ENCODE data around the gene CGREF1.
"Not testable (repeated sequence)": the region's sequence is repeated elsewhere in the genome, so short reads cannot be mapped to it uniquely, and the experiment has no call there.

The CGREF1 gene

DNA sequence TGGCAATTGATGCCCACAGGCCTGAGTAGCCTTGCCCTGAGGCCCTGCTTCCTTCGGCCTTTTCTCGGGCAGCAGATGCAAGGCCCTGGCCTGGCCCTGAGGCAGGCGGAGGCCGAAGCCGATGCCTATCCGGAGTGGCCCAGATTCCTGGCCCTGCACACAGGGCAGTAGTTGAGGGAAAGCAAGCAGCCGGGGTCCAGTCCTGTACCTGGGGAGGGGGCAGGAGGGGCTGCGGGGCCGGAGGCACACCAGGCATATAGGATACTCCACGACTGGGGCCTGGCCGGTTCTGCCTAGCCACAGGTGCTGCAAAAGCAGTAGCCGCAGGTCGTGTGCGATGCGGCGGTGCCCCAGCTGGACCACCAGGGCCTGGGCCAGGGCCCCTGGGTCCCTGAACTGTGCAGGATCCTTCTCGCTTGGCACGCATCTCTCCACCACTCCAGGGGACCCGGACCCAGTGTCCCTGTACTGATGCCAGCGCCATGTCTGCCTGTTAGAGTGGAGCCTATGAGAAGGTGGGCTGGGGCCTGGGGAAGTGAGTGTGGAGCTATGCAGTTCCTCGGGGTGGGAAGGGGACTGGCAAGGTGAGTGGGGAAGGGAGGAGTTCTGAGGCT is 18.5 kb upstream of the CGREF1 start:
- DNase-seq, result no peak

DNA sequence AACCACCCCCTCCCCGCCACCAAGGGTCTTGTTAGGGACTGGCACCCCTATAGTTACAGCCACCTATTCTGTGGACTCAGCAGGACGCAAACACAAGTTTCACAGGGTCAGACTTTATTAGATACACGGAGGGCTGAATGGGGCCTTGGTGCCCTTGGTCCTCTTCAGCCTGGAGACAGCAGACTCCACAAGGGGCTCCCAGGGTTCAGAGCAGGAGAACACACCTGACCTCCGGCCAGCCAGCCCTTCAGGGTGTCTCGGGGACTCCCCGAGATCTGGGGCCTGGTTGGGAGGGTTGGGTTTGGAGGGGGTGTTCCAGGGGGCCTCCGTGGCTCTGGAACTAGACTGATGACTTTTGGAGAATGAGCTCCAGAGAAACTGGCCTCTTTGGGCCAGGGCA is 17.8 kb upstream of the CGREF1 start:
- DNase-seq, result no peak

DNA sequence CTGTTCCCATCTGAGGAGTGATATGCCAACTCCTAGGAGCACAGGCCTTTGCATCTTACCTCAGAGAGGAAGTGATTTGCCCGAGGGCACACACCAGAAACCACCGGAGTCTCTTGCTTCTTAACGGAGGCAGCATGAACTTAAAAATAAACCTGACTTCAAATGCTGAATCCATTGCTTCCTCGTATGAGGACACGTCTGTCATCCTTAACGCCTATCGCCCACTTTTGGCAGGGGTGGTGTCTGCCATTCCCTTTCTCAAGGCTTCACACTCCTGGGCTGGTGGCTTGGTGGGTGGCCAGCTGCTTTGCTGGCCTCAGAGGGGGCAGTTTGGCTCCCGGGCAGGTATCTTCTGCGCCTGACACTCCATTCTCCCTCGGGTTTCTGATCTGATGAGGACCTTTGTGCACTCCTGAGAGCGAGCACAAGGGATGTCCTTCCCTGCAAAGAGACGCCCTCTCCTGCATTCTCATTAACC is 16.6 kb upstream of the CGREF1 start:
- no peak for DNase-seq

DNA sequence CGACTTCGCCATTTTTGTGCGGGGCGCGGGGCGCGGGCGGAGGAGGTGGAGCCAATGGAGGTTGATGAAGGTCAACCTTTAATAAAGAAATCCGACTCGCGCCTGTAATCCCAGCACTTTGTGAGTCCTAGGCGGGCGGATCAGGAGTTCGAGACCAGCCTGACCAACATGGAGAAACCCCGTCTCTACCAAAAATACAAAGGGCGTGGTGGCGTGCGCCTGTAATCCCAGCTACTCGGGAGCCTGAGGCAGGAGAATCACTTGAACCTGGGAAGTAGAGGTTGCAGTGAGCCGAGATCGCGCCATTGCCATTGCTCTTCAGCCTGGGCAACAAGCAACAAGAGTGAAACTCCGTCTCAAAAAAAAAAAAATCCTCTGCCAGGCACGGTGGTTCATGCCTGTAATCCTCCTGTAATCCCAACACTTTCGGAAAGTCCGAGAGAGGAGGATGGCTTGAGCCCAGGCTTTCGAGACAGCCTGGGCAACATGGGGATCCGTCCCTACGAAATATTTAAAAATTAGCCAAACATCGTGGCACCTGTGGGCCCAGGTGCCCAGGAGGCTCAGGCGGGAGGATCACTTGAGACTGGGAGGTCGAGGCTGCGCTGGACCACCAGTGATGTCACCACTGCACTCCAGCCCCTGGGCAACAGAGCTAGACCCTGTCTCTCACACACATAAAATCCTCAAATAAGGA is 16.0 kb upstream of the CGREF1 start:
- DNase-seq, result no peak

DNA sequence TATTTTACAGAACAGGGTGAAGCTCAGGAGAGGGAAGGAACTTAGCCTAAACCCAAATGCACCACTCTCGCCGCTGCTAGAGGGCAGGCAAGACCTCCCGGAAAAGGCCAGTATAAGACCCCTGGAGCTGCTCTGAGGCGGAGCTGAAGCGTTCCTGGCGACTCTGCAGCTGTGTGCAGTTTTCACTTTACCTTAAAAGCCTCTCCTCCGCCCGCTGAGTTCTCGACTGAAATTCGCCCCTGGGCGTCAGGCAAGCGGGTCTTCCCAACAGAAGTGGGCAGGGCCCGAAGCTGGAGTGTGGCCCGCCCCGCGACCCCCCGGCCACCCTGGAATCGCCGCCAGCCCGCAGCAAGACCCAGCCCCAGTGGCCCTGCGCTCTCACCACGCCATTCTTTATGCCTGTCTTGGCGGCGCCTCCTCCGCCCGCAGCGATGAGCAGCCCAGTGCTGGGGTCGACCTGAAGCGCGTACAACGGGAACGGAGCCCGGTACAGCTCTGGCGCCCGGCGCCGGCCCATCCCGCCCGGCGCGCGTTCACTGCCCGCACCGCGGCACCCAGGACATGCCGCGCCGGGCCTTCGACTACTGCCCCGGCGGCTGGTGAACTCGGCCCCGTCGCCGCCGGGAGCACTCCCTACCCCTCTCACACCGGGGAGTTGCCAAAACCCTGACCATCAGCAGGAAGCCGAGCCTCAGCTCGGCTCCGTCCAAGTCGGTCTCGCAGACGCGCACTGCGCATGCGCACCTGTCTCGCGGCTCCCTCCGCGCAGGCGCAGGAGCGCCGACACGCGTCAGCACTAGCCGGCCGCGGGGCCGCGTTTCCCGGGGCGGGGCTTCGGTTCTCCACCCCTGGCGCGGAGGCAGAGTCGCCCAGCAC is 15.2 kb upstream of the CGREF1 start, which contains the start of gene PREB:
PREB (minus strand) TSS at position 732 of the 876 bp plus-strand sequence; CDS start at position 517, 215 bp downstream.
- peak; percentile 88 for DNase-seq

DNA sequence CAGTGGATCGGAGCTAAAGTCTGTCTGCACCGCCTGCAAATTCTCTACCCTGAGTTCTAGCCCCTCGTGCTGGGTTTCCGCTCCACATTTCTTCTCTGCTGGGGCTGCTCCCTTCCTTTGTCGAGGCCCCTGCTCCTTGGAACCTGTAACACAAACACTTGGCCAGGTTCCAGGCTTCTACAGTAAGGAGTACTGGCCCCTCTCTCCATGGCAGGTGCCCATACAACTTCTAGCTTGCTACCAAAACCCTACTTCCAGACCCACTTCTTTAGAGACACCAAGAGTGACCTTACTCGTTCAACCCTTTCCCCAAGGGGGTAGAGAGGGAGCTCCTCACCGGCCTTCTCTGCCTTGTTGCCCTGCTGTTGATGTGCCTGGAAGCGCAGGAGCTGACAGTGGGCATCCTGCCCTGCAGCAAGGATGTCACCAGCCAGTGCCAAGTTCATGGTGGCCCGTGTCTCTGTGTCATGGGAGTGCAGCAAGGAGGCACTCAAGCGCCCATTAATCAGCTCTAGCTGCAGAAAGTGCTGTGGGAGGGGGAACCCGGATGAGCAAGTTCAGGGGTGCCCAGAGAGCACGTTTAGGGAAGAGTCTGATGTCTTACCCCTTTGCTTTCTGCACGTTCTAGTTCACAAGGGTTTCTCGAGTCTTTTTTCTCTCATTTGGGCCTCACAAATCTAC is 14.4 kb upstream of the CGREF1 start:
- DNase-seq, result no peak

DNA sequence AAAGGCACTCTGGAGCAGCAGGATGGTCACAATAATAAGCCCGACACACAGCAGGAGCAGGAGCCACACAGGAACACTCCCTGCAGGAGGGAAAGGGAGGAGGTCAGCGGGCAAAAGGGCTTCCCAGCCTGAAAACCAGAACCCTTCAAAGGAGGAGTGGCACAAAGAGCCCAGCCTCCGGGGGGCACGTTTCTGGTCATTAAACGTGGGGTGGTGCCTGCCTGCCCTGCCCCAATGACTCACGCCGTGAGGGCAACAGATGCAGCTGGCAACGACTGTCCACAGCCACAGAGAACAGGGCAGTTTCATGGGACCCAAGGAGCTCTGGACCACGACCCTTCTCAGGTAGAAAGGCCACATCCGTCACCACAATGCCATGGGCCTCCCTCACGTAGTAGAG is 12.5 kb upstream of the CGREF1 start:
- no peak for DNase-seq

DNA sequence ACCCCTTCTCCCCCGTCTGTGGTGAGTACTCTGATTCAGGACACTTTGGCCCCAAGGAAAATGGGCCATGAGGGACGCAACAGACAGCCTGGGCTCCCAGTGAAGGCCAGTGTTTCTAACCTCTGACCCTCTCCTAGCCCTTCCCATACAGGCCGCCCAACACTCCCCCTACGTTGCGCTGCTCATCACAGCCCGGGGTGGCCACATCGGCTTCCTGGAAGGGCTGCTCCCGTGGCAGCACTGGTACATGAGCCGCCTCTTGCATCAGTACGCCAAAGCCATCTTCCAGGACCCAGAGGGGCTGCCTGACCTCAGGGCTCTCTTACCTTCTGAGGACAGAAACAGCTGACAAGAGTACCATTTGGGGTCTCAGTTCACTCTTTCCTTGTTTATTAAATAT is 11.5 kb upstream of the CGREF1 start:
- DNase-seq, result no peak

DNA sequence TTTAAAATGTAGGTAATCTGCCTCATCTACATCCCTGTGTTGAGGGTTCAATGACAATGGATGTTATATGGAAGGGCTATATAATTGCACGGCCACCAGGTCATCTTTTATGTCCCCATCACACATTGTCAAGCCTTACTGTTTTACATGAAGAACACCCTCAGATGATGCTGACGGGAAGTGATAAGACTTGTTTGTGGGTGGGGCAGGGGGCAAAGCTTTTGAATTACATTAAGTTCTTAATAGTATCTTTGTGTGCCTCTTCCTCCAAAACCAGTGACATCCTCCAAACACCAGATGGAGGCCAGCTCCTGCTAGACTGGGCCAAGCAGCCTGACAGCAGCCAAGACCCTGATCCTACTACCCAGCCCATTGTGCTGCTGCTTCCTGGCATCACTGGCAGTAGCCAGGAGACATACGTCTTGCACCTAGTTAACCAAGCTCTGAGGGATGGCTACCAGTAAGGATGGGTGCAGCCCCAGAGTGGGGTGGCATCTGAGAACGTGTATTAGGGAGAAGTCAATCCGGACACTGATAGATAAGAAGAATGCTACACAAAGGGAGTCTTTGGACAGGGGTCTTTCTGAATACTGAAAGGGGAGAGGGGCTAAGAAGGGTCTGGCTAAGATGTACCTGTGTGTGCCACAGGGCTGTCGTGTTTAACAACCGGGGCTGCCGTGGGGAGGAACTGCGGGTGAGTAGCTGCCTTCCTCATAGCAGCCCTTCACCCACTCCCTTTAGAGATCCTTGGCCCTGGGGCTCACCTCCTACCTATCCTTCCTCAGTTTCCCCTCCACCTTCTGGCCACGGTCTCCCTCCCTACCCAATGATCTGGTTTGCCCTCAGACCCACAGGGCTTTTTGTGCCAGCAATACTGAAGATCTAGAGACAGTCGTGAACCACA is 10.0 kb upstream of the CGREF1 start:
- DNase-seq, result no peak

DNA sequence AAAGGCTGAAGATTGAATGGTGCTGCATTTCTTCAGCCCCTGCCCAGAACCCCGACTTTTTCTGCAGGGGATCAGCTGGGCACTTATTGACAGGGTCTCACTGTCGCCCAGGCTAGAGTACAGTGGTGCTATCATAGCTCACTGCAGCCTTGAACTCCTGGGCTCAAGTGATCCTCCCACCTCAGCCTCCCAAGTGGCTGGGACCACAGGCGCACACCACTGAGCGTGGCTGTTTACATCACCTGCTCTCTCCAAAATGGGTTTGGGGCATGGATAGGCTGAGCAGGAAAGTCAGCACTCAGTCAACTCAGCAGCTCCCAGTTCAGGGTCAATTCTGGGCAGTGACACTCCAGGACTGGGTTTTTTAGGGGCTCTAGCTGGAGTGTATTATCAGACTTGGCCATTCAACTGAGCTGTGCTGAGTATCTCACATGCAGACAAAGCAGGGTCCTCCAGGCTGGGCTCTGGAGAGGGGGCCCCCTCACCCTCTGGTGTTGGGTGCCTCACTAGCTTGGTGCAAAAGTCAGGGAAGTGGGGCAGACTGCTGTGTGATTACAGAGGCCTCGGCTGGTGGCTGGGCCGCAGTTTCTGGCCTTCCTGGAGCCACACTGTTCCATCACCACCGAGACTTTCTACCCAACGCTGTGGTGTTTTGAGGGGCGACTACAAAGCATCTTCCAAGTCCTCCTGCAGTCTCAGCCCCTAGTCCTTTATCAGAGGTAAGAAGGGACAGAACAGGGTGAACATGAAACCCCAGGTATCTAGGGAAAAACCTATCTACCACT is 9.1 kb upstream of the CGREF1 start:
- DNase-seq, result no peak

DNA sequence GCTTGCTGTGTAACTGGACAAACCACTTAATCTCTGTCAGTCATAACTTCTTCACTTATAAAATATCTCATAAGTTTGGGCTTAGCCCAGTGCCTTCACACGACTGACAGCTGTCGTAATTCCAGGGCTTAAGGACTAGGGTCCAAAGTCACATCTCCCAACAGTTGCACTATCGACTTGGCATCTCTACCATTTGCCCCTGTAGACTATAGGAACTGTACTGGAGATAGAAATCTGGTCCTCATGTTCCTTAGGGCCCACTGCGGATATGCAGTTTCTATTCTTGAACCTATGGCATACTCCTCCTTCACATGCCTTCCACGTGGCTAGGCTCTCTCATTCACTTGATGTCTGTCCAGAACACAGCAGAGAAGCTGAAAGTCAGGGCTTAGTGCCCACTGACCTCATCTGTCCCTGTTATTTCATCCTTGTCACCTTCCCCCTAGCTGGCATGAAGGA is 7.4 kb upstream of the CGREF1 start:
- DNase-seq, result no peak

DNA sequence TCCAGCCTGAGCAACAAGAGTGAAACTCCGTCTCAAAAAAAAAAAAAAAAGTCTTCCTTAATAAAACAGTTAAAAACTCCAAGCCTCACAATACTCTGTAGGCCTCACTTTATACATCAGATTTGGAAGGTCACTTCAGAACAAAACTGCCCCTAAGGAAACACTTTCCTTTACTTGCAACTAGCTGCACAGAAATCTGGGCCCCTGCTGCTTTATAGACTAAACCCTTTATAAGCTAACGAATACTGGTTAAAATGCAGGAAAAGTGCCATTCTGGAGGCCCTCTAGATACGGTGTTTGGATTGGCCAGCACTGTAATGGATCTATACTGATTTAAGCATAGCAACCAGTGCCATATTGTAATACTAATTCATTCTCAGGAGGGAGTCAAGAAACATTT is 6.2 kb upstream of the CGREF1 start:
- no peak for DNase-seq

DNA sequence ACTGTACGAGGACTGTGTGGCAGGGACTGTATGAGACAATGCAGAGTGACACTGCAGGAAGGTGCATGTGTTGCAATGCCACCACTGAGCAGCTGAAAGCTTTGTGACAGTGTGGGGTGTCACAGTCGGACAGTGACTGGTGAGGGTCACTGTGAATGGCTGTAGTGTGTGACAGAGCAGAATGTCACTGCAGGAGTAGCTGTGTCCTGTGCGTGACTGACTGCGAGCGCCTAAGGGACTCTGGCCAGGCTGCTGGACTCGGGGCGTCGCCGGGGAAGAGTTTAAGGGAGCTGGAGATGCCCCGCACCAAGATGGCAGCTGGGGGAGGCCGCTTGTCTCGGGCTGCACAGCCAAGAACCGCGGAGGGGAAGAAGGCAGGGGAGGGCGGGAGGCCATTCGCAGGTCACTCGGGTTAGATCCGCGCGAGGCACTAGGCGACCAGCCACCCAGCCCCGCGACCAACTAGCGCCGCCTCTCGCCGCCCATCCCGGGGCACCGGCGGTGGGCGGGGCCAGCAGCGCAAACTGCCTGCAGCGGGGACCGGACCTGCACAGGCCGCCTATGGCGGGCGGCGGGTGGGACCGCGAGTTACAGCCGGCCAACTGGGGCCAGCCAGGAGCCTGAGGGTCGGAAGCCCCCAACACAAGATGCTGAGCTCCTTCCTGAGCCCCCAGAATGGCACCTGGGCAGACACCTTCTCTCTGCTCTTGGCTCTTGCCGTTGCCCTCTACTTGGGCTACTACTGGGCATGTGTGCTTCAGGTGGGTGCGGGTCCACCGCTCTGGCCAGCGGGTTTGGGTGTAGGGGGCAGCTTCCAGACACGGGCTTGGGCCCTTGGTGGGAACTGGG is 4.6 kb upstream of the CGREF1 start, which contains the start of gene ABHD1:
ABHD1 (plus strand) TSS at position 514 of the 849 bp plus-strand sequence; CDS start at position 648, 134 bp downstream.
- no peak for DNase-seq

DNA sequence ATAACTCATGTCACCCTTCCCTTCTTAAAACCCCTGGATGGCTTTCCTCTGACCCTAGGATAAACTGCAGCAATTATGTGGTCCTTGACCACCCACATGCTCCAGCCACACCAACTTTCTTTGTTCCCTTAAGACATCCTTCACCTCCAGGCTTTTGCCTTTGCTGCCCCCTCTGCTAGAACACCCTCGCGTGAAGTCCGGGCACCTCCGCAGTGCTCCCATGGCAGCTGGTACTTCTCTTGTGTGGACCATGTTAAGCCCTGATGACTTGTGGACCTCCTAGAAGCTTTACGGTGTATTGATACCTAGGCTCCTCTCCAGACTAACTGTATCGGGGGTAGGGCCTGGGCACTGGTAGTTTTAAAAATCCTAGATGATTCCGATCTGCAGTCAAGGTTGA is 3.9 kb upstream of the CGREF1 start:
- no peak for DNase-seq

DNA sequence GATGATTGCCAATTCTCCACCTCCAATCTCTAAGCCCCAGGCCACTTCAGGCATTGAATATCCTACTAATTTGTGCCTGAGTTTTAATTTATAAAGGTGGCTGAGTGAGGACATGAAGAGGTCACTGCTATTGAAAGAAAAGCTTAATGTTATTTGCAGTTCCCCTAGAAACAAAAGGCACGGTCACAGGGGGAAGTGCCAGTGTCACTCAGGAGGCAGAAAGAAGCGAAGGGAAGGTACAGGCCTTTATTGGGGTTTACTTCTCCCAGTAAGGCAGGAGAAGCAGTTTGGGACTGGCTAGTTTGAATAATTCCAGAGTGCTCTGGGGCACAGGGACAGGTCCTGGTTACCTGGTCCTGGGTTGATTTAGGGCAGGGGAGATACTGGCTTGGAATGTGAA is 3.0 kb upstream of the CGREF1 start:
- no peak for DNase-seq

DNA sequence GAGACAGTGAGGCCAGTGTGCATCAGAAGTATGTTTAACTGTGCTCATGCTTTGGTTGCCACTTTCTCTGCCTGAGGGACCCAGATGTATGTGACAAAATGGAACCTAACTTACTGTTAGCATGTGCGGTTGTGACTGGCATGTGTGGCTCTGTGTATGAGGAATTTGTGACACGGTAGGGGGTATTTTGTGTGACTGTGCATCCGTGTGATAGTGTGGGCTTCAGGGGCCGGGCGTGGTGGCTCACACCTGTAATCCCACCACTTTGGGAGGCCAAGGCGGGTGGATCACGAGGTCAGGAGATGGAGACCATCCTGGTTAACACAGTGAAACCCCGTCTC is 372 bp upstream of the CGREF1 start:
- not testable (repeated sequence) for DNase-seq

DNA sequence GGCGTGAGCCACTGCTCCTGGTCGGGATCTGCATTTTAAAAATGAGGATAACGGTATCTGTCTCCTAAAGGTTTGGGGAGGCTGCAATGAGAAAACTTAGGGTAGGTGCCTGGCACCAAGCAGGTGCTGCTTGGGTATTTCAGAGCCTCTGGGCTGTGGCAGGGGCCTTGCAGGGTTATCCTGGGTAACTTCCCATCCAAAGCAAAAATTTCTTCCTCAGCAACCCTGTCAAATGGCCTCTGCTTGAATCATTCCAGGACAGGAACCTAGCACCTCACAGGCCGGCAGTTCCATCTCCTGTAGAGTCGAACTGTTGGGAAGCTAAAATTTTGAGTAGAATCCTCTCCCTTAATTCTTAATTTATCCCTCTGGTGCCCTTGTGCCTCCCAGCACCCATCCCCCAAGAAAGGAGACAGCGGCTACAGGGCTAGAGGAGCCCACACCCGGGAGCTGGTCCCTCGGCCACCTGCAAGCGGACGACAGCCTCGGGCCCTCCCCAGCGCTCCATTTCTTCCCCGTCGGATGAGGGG is 868 bp downstream of the CGREF1 start:
- no peak for DNase-seq

DNA sequence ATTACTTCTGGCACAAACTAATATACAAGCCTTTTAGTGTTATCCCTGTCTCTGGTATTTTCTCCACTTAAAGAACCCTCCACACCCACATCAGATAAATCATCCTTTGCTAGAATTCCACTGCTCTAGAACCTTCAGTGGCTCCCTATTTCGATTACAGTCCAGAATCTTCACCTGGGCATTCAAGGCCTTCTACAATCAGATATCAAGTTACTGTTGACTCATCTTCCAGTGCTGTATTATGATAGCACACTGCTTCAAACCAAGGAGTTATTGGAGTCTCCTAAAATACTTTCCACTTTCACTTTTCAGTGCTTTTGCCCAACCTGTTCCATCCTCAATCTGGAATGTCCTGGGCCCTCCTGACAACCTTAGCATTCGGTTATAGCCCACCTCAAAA is 3.4 kb downstream of the CGREF1 start:
- no peak for DNase-seq

DNA sequence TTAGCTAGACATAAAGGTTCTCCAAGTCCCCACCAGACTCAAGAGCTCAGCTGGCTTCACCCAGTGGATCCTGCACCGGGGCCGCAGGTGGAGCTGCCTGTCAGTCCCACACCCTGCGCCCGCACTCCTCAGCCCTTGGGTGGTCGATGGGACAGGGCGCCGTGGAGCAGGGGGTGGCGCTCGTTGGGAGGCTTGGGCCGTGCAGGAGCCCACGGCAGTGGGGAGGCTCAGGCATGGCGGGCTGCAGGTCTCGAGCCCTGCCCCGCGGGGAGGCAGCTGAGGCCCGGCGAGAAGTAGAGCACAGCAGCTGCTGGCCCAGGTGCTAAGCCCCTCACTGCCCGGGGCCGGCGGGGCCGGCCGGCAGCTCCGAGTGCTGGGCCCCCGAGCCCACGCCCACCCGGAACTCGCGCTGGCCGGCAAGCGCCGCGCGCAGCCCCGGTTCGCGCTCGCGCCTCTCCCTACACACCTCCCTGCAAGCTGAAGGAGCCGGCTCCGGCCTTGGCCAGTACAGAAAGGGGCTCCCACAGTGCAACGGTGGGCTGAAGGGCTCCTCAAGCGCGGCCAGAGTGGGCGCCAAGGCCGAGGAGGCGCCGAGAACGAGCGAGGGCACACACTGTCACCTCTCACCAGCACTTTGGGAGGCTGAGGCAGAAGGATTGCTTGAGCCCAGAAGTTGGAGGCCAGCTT is 7.4 kb downstream of the CGREF1 start:
- DNase-seq, result not testable (repeated sequence)

Measured in kidney glomerular epithelial cell (primary cell).